HG03159 (cell line): ENCODE measurements around the gene GFPT1.
"Not testable (repeated sequence)": the region's sequence is repeated elsewhere in the genome, so short reads cannot be mapped to it uniquely, and the experiment has no call there.

Experiments used
- ATAC-seq: cut with Tn5 transposase; IDR thresholded peaks from one replicate; pipeline ENCODE4 v1.9.1; 2021; ENCODE audit warnings: mild to moderate bottlenecking, moderate library complexity; ENCODE audit not compliant: unreplicated experiment

The GFPT1 gene

GRCh38 chr2:69384618-69385081, 2.4 kb downstream of the GFPT1 start:
- no peak for ATAC-seq

GRCh38 chr2:69383176-69383812, 3.7 kb downstream of the GFPT1 start:
- no peak for ATAC-seq

- ATAC-seq, result no peak
Observed at GRCh38 chr2:69382547-69382946, 4.5 kb downstream of the GFPT1 start.

- no peak for ATAC-seq
Observed at GRCh38 chr2:69381337-69381737, 5.7 kb downstream of the GFPT1 start.

GRCh38 chr2:69380072-69380917, 6.7 kb downstream of the GFPT1 start:
- no peak for ATAC-seq

- ATAC-seq, result no peak
Observed at GRCh38 chr2:69376403-69376802, 10.6 kb downstream of the GFPT1 start.

- no peak for ATAC-seq
Observed at GRCh38 chr2:69375494-69376353, 11.3 kb downstream of the GFPT1 start.

GRCh38 chr2:69372767-69373166, 14.3 kb downstream of the GFPT1 start:
- ATAC-seq, result no peak

- ATAC-seq, result no peak
Observed at GRCh38 chr2:69369802-69370201, 17.2 kb downstream of the GFPT1 start.

GRCh38 chr2:69368588-69368987, 18.4 kb downstream of the GFPT1 start:
- ATAC-seq, result no peak

GRCh38 chr2:69359371-69359770, 27.7 kb downstream of the GFPT1 start:
- ATAC-seq, result no peak

- no peak for ATAC-seq
Observed at GRCh38 chr2:69358914-69359313, 28.1 kb downstream of the GFPT1 start.

GRCh38 chr2:69356471-69356870, 30.6 kb downstream of the GFPT1 start:
- no peak for ATAC-seq

GRCh38 chr2:69354976-69355375, 32.1 kb downstream of the GFPT1 start:
- ATAC-seq, result not testable (repeated sequence)

GRCh38 chr2:69353360-69353759, 33.7 kb downstream of the GFPT1 start:
- no peak for ATAC-seq

GRCh38 chr2:69348781-69349180, 38.2 kb downstream of the GFPT1 start:
- no peak for ATAC-seq

GRCh38 chr2:69345434-69345833, 41.6 kb downstream of the GFPT1 start:
- ATAC-seq, result peak; percentile 64

GRCh38 chr2:69344305-69344704, 42.7 kb downstream of the GFPT1 start:
- ATAC-seq, result no peak

- no peak for ATAC-seq
Observed at GRCh38 chr2:69340101-69340775, 46.8 kb downstream of the GFPT1 start.

GRCh38 chr2:69335311-69335710, 51.7 kb downstream of the GFPT1 start:
- ATAC-seq, result no peak

- ATAC-seq, result no peak
Observed at GRCh38 chr2:69333352-69333751, 53.7 kb downstream of the GFPT1 start.
